ENCODE results near the gene MCC.
A peak's percentile ranks its signal among the peaks of the same experiment; 100 is the strongest.
"Not testable (repeated sequence)": the region's sequence is repeated elsewhere in the genome, so short reads cannot be mapped to it uniquely, and the experiment has no call there.

MCC gene

DNA sequence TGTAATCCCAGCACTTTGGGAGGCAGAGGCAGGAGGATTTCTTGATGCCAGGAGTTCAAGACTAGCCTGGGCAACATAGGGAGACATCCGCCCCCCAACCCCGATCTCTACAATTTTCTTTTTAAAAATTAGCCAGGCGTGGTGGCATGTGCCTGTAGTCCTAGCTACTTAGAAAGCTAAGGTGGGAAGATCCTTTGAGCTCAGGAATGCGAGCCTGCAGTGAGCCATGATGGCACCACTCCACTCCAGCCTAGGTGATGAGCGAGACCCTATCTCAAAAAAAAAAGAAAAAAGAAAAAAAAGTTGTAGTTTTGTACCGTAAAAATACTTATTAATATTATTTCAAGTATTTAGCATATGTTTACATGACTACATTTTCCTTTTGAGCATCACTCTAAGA lies 82.7 kb downstream of the MCC start:
- DNase-seq, result no peak

DNA sequence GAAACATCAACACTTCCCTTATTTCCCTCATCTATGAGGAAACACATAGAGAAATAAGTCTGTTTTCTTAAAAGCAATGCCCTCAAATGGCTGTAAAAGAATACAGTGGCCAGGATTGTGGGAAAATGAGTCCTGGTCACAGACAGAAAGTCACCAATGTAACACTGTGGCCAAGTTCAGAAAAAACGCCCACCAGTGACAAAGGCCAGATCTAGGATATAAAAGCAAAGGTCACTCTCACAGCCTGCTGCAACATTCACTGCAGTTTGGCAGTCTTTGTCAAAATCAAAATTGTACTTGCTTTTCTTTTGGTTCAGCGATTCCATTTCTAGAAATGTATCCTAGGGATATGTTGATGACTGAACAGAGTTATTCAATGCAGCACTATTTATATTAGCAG lies 84.0 kb downstream of the MCC start:
- DNase-seq, result no peak

DNA sequence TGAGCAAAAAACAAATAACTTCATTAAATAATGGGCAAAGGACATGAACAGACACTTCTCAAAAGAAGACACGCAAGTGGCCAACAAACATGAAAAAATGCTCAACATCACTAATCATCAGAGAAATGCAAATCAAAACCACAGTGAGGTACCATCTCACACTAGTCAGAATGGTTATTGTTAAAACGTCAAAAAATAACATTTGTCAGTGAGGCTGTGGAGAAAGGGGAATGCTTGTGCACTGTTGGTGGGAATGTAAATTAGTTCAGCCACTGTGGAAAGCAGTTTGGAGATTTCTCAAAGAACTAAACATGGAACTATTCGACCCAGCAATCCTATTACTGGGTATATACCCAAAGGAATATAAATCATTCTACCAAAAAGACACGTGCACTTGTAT lies 90.3 kb downstream of the MCC start:
- not testable (repeated sequence) for DNase-seq

DNA sequence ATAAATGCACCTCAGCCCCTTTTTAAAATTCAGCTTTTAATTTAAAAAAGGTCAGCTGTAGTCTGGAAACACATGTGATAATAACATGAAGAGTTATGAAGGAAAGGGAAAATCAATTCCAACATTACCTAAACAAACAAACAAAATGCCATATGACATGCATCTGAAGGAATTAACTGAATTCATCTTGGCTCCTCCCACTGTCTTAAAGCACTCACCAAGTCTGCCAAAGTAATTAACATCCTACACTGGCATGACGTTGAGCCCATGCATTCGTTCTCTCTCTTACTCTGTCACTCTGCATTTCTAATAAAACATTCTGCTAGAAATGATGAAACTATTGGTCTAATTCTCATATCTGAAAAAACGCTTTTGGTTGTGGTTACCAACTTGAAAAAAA lies 91.2 kb downstream of the MCC start:
- no peak for DNase-seq

DNA sequence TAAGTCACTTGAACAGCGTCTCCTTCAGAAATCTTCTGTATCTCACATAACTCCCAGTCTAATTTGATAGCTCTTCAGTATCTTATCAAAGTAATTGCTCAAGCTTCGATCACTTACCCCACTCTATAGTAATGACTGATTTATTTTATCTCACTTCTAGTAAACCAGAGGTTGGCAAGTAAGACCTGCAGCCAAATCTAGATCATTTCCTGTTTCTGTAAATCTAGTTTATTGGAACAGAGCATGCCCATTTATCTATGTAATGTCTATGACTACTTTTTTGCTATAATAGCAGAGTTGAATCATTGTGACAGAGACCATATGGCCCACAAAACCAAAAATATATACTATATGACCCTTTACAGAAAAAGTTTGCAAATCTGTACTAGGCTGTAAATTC lies 93.6 kb downstream of the MCC start:
- DNase-seq, result no peak

DNA sequence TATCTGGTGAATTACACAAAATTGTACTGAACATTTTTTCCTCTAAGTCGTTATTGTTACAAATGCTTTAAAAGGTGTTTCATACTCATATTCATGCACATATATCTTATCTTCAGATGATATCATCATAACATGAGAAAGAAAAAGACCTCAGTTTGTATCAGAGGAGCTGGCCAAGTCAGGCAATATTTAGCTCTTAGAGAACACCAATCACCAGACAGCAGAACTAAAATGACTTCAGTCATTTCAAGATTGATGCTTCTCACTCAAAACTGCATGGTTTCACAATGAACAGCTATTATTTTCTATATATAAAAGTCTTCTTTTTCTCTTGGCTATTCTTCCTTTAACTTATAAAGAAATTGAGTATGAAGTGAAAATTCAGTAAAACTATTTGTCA lies 98.0 kb downstream of the MCC start:
- no peak for DNase-seq

DNA sequence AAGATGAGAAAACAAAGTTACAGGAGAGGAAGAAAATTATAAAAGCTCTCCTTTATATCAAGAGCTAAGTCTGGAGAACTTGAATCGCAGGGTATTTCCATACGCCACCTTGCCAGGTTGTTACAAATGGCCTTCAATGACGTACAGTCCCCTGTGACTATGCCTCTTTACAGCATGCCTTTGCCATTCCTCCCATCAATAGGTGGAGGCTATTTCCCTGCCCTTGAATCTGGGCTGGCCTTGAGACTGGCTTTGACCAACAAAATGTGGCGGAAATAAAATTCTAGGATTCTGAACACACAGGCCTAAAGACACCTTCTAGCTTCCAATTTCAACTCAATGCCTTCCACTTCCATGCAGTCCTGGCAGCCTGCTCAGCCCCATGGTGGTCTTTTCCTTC lies 99.1 kb downstream of the MCC start:
- no peak for DNase-seq

DNA sequence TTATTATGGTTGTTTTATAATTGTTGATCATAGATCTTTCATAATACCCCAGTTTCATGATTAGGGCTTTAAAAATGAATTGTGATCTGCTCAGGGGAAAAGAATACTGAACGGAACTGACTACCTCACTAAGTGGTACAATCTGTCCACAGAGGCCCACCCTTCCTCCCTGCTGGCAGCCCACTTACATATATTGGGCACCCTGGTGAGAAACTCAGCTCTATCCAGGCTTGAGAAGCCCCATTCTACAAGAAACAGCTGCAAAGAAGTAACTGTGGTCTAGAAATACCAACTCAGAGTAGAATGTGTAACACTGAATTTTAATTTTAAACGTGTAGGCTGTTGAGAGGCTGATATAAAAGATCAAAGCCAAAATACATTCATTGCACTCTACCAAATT lies 100.4 kb downstream of the MCC start:
- DNase-seq, result no peak

DNA sequence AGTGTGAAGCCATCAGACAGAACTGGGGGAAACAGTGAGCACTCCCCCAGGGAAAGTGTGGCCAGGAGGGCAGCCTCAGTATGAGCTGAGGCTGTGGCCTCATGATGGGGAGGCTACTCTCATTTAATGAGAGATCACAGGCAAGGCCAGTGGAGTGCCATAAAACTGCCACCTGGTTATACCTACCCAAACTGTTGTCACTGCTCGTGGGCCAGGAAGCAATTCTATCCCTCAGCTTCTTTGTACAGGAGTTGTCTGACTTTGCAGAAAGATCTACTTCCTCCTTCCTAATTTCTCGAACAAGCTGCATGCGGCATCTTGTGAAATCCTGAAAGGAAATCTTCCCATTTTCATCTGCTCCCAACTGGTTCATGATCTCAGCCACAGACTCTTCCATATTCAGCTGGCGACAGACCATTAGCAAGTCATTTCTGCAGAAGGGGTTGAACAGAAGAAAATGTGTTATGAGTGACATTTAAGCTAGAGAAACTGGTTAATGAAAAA lies 103.4 kb downstream of the MCC start:
- no peak for DNase-seq

DNA sequence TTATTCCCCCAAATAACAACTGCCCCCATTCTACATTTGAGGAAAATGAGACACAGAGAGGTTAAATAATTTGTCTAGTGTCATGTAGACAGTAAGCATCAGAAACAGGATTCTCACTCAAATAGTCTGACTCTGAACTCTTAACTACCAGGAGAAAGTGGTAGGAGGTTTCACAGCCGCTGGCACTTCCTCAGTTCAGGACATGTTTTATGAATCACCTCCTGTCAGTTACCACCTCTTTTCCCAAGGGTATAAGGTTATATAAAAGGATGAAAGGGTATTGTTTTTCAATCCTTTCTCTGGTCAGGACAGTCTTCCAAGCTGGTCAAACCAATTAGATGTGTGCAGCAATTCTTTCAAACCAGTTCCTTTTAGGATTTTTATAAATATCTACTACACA lies 105.5 kb downstream of the MCC start:
- DNase-seq, result no peak

DNA sequence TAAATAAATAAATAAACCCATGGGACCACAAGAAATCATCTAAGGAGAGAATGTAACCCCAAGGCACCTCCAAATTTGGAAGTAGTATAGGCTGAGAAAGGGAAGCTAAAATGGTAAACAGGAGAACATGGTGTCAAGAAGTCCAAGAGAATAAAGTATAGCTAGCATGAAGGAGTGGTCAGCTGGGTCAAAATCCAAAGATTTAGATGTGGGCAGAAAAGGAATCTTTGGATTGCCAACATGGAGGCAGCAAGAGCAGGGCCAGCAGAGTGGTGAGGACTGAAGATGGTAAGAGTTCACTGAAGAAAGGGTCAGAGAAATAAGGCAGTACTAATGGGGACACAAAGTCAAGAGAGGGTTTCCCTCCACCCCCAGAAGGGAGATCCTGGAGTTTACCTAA lies 106.5 kb downstream of the MCC start:
- DNase-seq, result no peak

DNA sequence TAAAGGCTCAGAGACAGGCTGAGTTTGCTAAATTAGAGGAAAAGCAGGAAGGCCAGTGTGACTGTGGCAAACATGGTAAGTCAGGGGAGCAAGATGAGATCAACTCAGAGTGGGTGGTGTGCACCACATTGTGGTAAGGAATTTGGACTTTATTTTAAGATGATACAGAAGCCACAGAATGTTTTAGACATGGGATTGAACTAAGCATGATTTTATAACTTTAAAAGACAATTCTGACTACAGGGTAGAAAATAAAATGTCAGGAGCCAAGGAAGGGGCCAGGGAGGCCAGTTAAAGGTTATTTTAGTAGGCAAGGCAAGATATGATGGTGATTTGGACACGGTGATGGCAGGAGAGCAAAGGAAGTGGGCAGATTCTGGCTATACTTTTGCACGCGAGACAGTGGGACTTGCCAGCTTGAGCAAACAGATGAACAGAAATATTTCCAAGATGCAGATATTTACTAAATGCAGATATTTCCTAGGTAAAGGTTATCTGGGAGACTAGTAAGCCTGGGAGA lies 107.4 kb downstream of the MCC start:
- no peak for DNase-seq

DNA sequence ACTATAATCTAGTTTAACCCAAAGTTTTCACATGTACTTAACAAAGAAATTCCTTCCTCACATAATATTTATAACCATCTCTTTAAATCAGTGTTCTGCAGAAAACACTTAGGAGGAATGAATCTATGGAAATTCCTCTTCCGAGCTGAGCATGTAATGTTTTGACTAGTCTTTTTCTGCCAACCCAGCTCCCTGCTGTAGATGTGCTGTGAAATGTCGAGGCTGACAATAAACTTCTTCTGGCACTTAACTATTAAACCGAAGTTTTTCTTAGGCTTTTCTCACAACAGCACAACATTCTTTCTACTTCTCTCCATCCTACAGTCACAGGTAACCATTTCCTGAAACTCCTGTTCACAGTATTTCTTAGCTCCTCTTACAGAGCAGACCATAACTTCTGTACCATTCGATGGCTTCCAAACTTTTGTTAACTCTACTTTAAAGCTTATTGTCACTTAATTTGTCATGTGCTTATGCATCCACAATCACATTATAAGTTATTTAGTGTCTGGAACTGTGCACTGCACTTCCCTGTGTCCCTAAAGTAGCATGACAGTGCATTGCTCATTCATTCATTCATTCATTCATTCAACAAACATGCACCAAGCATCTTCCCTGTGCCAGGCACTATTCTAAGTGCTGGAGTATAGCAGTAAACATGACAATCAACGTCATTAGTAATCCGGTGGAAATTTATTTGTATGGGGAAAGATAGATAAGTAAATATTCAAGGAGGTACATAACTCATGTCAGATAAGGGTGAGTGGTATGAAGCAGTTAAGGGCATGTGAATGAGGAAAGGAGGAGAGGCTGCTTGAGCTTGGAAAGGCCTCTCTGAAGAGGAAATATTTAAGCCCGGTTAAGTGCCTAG lies 108.1 kb downstream of the MCC start:
- DNase-seq, result no peak

DNA sequence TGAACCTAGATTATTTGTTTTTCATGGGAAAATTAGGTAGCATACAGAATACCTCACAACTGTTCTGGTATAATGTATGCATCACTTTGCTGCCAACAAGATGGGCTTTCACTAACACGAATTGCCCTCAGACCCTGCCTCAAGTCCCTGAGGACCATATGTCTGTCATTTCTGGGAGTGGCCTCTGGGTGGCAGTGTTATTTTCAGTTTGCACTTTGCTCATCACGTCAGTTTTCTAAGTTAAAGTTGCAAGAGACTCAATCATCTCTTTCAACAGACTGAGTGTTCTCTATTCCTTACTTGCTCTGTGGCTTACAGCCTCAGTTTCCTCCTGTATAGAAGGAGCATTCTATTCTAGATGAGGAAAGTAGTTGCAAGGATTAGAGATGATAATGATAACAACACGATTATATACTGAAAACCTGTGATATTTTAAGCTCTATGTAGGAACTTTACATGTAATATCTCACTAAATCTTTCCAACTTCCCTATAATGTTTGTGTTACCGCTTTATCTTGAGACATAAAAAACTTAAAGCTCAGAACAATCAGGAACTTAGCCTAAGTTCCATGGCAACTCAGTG lies 109.2 kb downstream of the MCC start:
- DNase-seq, result peak; percentile 43

DNA sequence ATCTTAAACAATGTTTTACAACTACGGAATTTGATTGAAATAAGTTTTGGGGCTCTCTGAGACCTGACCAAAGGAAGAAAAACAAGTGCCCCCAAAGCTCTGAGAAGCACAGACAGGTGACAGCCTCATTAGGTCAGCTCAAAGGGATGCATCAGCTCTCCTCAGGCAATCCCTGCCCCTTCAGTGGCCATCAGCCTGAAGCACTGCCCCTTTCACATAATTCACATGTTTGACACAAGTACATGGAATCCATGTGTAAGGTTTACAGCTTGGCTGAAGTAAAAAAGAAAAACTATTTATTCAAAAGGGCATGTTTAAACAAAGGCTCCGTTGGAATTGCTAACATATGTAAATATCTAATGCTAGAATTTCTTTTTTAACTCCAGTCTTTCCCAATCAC lies 109.7 kb downstream of the MCC start:
- no peak for DNase-seq

DNA sequence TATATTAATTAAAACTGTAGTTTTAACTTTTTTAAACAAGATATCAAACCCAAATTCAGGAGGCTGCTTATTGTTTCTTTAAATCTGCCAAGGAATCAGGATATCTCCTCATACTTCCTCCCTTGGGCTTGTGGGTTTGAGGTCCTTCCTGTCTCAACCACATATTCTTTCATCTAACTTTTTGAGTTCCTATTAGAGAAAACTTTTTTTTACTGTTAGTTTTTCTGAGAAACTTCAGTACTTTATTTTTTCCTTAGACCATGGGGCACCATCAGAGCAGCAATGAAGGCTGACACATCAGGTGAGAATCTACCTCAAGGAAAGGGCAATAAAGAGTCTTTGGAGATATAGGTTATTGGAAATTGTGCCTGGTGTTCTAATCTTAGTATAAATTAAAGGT lies 110.2 kb downstream of the MCC start:
- no peak for DNase-seq

DNA sequence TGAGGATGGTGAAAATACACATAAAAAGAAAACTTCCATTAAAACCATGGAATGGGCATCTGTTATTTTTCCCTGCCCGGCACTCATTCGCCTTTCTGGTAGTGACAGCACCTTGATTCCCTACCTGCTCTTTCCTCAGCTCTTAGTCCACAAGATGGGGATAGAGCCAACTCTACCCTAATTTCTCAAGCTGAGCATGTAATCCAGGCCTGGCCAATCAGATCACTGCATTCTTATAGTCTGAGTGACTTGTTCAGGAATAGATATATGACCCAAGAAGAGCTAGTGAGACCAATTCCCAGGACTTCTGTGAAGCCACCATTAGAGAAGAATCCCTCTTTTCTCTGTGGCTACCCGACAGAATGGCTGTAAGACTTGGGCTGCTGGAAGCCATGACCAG lies 111.6 kb downstream of the MCC start:
- no peak for DNase-seq

DNA sequence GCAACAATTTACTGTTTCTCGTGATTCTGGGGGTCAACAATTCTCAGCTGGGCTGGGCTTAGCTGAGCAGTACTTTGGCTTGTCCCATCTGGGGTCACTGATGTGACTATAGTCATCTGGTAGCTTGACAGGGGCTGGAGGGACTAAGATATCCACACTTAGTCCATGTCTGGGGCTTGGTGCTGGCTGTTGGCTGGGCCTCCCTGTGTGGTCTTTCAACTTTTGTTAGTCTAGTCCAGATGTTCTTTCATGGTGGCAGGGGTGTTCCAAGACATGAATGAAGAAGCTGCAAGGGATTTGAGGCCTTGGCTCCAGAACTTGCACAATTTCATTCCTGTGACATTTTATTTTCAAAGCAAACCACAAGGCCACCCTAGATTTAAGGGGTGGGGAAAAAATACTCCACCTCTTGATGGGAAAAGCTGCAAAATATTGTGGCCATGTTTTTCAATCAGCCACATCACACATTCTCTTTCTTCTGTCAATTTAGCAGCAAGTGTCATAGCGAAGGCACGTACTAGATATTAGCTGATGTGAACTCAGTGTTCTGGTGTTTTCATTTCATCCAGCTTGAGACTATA lies 112.7 kb downstream of the MCC start:
- no peak for DNase-seq

DNA sequence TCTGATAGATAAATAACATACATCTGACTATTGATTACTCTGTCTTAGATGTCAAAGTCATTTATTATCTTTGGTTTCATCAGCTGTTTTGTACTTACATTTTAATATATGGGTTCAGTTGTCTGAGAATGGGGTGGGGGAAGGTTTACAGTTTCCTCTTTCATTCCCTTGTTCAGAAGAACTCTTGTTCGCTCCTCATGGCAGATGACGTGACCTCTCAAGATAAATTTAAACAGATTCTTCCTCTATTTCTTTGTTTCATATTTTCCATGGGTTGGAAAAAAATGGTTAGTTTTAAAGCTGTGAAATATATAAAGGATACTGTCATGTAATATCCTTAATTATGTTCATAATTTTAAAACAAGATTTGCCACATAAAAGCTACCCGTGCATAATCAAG lies 114.8 kb downstream of the MCC start:
- DNase-seq, result no peak

DNA sequence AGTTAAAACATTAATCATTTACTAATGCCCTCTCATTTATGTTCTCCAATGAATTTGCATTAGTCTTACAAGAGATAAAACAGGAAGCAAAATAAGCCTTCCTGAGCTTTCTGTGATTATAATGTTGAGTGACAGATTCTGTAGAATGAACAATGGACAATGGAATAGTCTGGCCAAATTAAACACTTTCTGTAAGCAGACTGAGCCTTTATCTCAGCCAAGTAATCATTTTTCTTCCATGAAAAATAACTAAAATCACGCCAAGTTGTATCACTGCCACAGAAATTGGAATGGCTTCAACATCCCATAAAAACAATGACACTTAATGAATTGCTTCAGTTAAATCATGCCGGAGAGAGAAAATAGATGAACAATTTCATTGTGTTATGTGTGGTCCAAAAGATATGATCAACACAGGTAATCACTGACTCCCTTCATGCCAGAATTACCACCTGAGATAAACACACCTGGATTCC lies 116.5 kb downstream of the MCC start:
- DNase-seq, result no peak

DNA sequence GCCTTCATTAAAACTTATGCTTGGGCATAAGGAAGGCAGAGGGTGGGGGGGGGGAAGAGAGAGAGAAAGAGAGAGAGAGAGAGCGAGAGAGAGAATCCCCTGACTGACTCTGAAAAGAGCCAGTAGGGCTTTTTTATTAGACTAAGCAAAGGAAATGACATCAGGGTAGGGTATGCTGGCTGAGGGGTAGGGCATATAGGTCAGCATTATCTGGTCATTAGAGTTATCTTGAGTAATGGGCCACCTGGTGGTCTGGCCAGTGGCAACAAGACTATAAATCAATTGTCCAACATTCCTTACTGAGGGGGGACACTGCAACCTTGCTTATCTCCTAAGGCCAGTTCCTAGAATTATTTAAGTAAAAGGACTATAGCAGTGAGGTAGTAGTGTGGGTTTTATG lies 120.7 kb downstream of the MCC start:
- no peak for DNase-seq

DNA sequence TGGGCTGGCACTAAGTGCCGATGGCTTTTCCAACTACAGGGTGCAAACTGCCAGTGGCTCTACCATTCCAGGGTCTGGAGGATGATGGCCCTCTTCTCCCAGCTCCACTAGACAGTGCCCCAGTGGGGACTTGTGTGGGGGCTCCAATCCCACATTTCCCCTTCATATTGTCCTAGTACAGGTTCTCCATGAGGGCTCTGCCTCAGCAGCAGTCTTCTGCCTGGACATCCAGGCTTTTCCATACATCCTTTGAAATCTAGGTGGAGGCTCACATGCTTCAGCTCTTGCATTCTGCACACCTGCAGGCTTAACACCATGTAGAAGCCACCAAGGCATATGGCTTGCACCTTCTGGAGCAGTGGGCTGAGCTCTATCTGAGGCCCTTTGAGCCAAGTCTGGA lies 123.8 kb downstream of the MCC start:
- no peak for DNase-seq

DNA sequence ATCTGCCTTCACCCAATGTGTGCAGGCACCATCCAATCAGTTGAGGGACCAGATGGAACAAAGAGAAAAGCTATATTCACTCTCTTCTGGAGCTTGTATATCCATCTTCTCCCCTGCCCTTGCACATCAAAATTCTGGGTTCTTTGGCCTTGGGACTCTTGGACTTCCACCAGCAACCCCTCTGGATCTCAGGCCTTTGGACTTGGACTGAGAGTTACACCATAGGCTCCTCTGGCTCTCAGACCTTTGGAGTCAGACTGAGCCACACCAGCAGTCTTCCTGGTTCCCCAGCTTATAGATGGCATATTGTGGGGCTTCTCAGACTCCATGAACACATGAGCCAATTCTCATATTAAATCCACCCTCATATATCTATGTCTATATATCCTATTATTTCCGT lies 126.6 kb downstream of the MCC start:
- DNase-seq, result no peak

DNA sequence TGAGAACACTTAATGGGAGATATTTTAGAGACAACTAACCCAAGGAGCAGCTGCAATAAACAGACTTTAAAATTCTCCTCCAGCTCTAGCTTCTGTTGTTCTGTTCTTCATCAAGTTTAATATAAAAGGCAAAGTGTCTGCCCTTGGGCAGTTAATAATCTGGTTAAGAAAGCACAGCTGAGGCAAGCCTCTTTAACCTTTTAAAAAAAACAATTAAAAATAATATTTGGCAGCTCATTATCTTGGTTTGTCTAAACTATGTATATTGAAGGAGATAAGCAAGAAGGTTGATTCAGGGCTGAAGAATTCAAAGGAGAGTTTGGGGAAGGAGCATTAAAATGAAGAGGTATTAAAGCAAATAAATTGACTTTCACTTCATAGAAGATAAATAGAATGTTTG lies 128.8 kb downstream of the MCC start:
- DNase-seq, result no peak

All from activated CD4-positive, alpha-beta T cell treated with anti-CD3 and anti-CD28 coated beads, Interleukin-2, amount 50 U/mL, for 4 hours (primary cell).